ENCODE results near the gene UGT1A7.

The UGT1A7 gene

DNA sequence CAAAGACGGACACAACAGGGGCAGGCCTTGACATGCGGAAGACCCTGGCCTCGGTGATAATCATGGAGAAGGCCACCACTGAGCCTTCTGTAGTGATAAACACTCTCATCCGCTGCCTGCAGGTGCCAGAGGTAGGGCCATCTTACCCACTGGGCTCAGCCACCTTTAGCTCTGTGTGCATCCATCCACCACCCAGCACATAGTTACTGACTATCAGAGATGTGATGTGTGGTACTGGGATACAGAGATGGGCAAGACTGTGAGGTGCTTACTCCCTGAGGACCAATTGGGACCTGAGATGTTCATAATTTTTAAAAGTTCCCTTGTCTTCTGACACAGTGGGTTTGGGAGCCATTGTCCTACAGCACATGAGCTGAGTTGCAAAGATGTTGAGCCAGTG is 98.0 kb downstream of the UGT1A7 start:
- H3K27me3 ChIP-seq (ENCODE audit: low read depth, low read length) = no peaks in the 10 kb centered on the region
- H3K27ac ChIP-seq (ENCODE audit: low read length) = no peak overlapping the region
- H4K20me1 ChIP-seq (ENCODE audit: insufficient read depth, low read length) = no peaks in the 10 kb centered on the region
- no peaks in the 10 kb centered on the region for H3K9me3 ChIP-seq (ENCODE audit: insufficient read depth, low read length)
- H3K4me3 ChIP-seq (ENCODE audit: low read length) = no peak overlapping the region
- TF ChIP-seq, protein P1, sequence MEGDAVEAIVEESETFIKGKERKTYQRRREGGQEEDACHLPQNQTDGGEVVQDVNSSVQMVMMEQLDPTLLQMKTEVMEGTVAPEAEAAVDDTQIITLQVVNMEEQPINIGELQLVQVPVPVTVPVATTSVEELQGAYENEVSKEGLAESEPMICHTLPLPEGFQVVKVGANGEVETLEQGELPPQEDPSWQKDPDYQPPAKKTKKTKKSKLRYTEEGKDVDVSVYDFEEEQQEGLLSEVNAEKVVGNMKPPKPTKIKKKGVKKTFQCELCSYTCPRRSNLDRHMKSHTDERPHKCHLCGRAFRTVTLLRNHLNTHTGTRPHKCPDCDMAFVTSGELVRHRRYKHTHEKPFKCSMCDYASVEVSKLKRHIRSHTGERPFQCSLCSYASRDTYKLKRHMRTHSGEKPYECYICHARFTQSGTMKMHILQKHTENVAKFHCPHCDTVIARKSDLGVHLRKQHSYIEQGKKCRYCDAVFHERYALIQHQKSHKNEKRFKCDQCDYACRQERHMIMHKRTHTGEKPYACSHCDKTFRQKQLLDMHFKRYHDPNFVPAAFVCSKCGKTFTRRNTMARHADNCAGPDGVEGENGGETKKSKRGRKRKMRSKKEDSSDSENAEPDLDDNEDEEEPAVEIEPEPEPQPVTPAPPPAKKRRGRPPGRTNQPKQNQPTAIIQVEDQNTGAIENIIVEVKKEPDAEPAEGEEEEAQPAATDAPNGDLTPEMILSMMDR (IDR thresholded peaks at IDR 0.05; ENCODE audit: low read depth, low read length) = no peak
- no peak for TF ChIP-seq EZH2phosphoT487 (IDR thresholded peaks at IDR 0.05; ENCODE audit: low read depth)
- no peaks in the 10 kb centered on the region for H3K36me3 ChIP-seq (replicated peaks; ENCODE audit: low read depth, low read length)
- H2AFZ ChIP-seq (ENCODE audit: low read depth, low read length) = no peak overlapping the region
- no peak overlapping the region for H3K4me2 ChIP-seq (ENCODE audit: low read length)
- H3K4me1 ChIP-seq (ENCODE audit: low read length) = no peaks in the 10 kb centered on the region
- H3K79me2 ChIP-seq (ENCODE audit: low read length) = no peaks in the 10 kb centered on the region
- no peak overlapping the region for H3K9ac ChIP-seq (ENCODE audit: low read length)

GRCh38 chr2:233780771-233781170 is 99.1 kb downstream of the UGT1A7 start:
- H4K20me1 ChIP-seq (ENCODE audit: insufficient read depth, low read length) = no peaks in the 10 kb centered on the region
- H3K9me3 ChIP-seq (ENCODE audit: insufficient read depth, low read length) = no peaks in the 10 kb centered on the region
- H3K27me3 ChIP-seq (ENCODE audit: low read depth, low read length) = no peaks in the 10 kb centered on the region
- TF ChIP-seq, protein P1 (IDR thresholded peaks at IDR 0.05; ENCODE audit: low read depth, low read length) = no peak
- no peak for TF ChIP-seq EZH2phosphoT487 (IDR thresholded peaks at IDR 0.05; ENCODE audit: low read depth)
- no peaks in the 10 kb centered on the region for H3K36me3 ChIP-seq (replicated peaks; ENCODE audit: low read depth, low read length)
- H2AFZ ChIP-seq (ENCODE audit: low read depth, low read length) = no peak overlapping the region
- no peaks in the 10 kb centered on the region for H3K79me2 ChIP-seq (ENCODE audit: low read length)
- no peak overlapping the region for H3K9ac ChIP-seq (ENCODE audit: low read length)
- no peak overlapping the region for H3K4me2 ChIP-seq (ENCODE audit: low read length)
- H3K27ac ChIP-seq (ENCODE audit: low read length) = no peak overlapping the region
- no peak overlapping the region for H3K4me3 ChIP-seq (ENCODE audit: low read length)
- no peaks in the 10 kb centered on the region for H3K4me1 ChIP-seq (ENCODE audit: low read length)

GRCh38 chr2:233789554-233789953 is 107.9 kb downstream of the UGT1A7 start:
- Histone ChIP-seq H3K27ac (ENCODE audit: low read length) (no peak overlapping the region), H3K4me2 (ENCODE audit: low read length) (no peak overlapping the region), H3K27me3 (ENCODE audit: low read depth, low read length) (no peaks in the 10 kb centered on the region), H4K20me1 (ENCODE audit: insufficient read depth, low read length) (no peaks in the 10 kb centered on the region), H3K4me1 (ENCODE audit: low read length) (no peaks in the 10 kb centered on the region), H3K9ac (ENCODE audit: low read length) (no peak overlapping the region), H2AFZ (ENCODE audit: low read depth, low read length) (no peak overlapping the region), H3K79me2 (ENCODE audit: low read length) (no peaks in the 10 kb centered on the region), H3K36me3 (replicated peaks; ENCODE audit: low read depth, low read length) (no peaks in the 10 kb centered on the region), H3K9me3 (ENCODE audit: insufficient read depth, low read length) (no peaks in the 10 kb centered on the region), H3K4me3 (ENCODE audit: low read length) (no peak overlapping the region)
- TF ChIP-seq EZH2phosphoT487 (IDR thresholded peaks at IDR 0.05; ENCODE audit: low read depth) = no peak
- TF ChIP-seq, protein P1 (IDR thresholded peaks at IDR 0.05; ENCODE audit: low read depth, low read length) = no peak

DNA sequence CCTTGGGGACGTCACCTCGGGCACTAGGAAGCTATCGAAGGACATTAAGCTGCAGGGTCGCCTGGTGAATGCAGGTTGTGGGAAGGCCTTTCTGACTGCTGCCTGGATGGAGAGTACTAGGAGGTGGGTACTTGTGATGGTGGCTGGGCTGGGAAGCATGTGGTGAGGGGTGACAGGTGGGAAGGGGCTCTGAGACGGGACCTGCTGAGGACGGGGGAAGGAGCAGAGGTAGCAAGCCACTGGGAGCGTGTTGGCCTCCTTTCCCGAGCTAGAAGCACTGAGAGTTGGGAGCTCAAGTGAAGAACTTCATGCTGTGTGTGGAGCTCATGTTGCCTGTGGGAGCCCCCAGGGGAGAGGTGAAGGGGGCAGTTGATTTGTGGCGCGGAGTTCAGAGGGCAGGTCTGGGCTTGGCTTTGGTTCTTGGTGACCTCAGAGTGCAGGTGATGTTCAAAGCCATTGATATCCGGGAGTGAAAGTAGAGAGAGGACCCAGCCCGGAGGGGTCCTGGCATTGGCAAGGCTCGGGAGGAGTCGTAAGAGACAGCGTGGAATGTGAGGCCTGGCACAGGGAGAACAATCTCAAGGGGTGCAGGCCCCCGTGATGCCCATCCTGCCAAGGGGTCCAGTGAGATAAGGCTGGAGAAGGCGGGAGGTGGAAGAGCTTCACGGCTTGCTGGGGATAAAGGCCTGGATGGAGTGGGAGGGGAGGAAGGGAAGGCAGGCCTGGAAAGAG is 109.6 kb downstream of the UGT1A7 start:
- Histone ChIP-seq H3K36me3 (replicated peaks; ENCODE audit: low read depth, low read length) (no peaks in the 10 kb centered on the region), H3K27ac (ENCODE audit: low read length) (no peak overlapping the region), H4K20me1 (ENCODE audit: insufficient read depth, low read length) (no peaks in the 10 kb centered on the region), H3K4me3 (ENCODE audit: low read length) (no peak overlapping the region), H2AFZ (ENCODE audit: low read depth, low read length) (no peak overlapping the region), H3K9ac (ENCODE audit: low read length) (no peak overlapping the region), H3K27me3 (ENCODE audit: low read depth, low read length) (no peaks in the 10 kb centered on the region), H3K79me2 (ENCODE audit: low read length) (no peaks in the 10 kb centered on the region), H3K4me2 (ENCODE audit: low read length) (no peak overlapping the region), H3K4me1 (ENCODE audit: low read length) (no peaks in the 10 kb centered on the region), H3K9me3 (ENCODE audit: insufficient read depth, low read length) (no peaks in the 10 kb centered on the region)
- TF ChIP-seq, protein P1 (IDR thresholded peaks at IDR 0.05; ENCODE audit: low read depth, low read length) = no peak
- no peak for TF ChIP-seq EZH2phosphoT487 (IDR thresholded peaks at IDR 0.05; ENCODE audit: low read depth)
